Nephron (organoid): ENCODE measurements around the gene DPYD.

Experiments
- H3K27ac Mint-ChIP-seq, 3 experiments: 2 replicates each; pipeline ENCODE4 v1.8.0; 2020; ENCODE audit warnings: mixed read lengths in 3 of 3, mild to moderate bottlenecking in 2 of 3, moderate library complexity in 1 of 3
- H3K27me3 Mint-ChIP-seq: 2 replicates; pipeline ENCODE4 v1.8.0; 2021; ENCODE audit warnings: low read depth, mild to moderate bottlenecking, moderate library complexity, mixed read lengths
- H3K36me3 Mint-ChIP-seq: 2 replicates; pipeline ENCODE4 v1.8.0; 2020; ENCODE audit warnings: low read depth, mixed read lengths
- H3K4me1 Mint-ChIP-seq: 2 replicates; pipeline ENCODE4 v1.8.0; 2020; ENCODE audit warnings: mixed read lengths
- H3K4me3 Mint-ChIP-seq, 3 experiments: 2 replicates each; pipeline ENCODE4 v1.8.0; 2020; ENCODE audit warnings: mild to moderate bottlenecking in 3 of 3, mixed read lengths in 3 of 3, moderate library complexity in 2 of 3
- H3K9me3 Mint-ChIP-seq: 2 replicates; pipeline ENCODE4 v1.8.0; 2020; ENCODE audit warnings: mixed read lengths
- CTCF ChIP-seq, 3 experiments: fragments of 200-600 bp; sonication (generic); IDR thresholded peaks; one replicate each; pipeline ENCODE4 v1.5.0; 2021; ENCODE audit warnings: antibody characterized with exemption in 3 of 3; ENCODE audit not compliant: unreplicated experiment in 3 of 3

DPYD gene

GRCh38 chr1:97378596-97378995 is 542.2 kb downstream of the DPYD start:
- Mint-ChIP-seq H3K27me3 (no peaks in the 10 kb centered on the region), H3K9me3 (no peaks in the 10 kb centered on the region), H3K4me3 (no peak overlapping the region), H3K36me3 (no peaks in the 10 kb centered on the region), H3K27ac (no peak overlapping the region), H3K4me1 (no peaks in the 10 kb centered on the region)
- no peak for TF ChIP-seq CTCF (IDR thresholded peaks at IDR 0.05; ENCODE audit: unreplicated experiment in 3 of 3)

GRCh38 chr1:97377432-97378034 is 543.3 kb downstream of the DPYD start:
- no peaks in the 10 kb centered on the region for H3K4me1 Mint-ChIP-seq

GRCh38 chr1:97373000-97373399 is 547.8 kb downstream of the DPYD start:
- H3K27ac Mint-ChIP-seq = no peak overlapping the region
- H3K4me3 Mint-ChIP-seq = no peak overlapping the region
- no peaks in the 10 kb centered on the region for H3K27me3 Mint-ChIP-seq
- H3K4me1 Mint-ChIP-seq = no peaks in the 10 kb centered on the region
- TF ChIP-seq CTCF (IDR thresholded peaks at IDR 0.05; ENCODE audit: unreplicated experiment in 3 of 3) = no peak
- H3K9me3 Mint-ChIP-seq = no peaks in the 10 kb centered on the region
- H3K36me3 Mint-ChIP-seq = no peaks in the 10 kb centered on the region

More at GRCh38 chr1:97377432-97378034, 543.3 kb downstream of the DPYD start:
- H3K4me3 Mint-ChIP-seq = no peak overlapping the region
- no peaks in the 10 kb centered on the region for H3K9me3 Mint-ChIP-seq
- H3K27ac Mint-ChIP-seq = no peak overlapping the region
- no peaks in the 10 kb centered on the region for H3K36me3 Mint-ChIP-seq
- TF ChIP-seq CTCF (IDR thresholded peaks at IDR 0.05; ENCODE audit: unreplicated experiment in 3 of 3) = no peak
- no peaks in the 10 kb centered on the region for H3K27me3 Mint-ChIP-seq

DNA sequence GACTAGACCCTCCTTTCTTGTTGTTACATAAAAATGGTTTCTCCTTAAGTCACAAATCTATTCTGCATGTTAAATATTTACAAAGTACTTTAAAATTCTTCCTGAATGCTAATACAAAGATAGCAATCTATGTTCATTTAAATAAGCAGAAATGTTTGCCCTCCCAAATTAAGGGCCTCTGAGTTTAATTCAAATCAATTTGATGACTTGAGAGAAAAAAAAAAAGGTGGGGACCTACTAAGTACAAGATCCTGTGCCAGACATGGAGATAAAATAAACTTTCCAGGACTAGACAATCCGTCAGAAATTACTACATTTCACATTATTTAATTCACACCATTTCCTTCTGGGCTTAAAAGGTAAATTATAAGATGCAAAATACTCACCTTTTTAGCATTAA is 548.3 kb downstream of the DPYD start:
- Mint-ChIP-seq H3K4me3 (no peak overlapping the region), H3K36me3 (no peaks in the 10 kb centered on the region), H3K27me3 (no peaks in the 10 kb centered on the region), H3K4me1 (no peaks in the 10 kb centered on the region), H3K9me3 (no peaks in the 10 kb centered on the region), H3K27ac (no peak overlapping the region)
- no peak for TF ChIP-seq CTCF (IDR thresholded peaks at IDR 0.05; ENCODE audit: unreplicated experiment in 3 of 3)

- H3K4me1 Mint-ChIP-seq = no peaks in the 10 kb centered on the region
- H3K9me3 Mint-ChIP-seq = no peaks in the 10 kb centered on the region
- H3K27ac Mint-ChIP-seq = no peak overlapping the region
- TF ChIP-seq CTCF (IDR thresholded peaks at IDR 0.05; ENCODE audit: unreplicated experiment in 3 of 3) = no peak
- H3K36me3 Mint-ChIP-seq = no peaks in the 10 kb centered on the region
- H3K27me3 Mint-ChIP-seq = no peaks in the 10 kb centered on the region
- no peak overlapping the region for H3K4me3 Mint-ChIP-seq
Observed at GRCh38 chr1:97368296-97368695, 552.5 kb downstream of the DPYD start.

DNA sequence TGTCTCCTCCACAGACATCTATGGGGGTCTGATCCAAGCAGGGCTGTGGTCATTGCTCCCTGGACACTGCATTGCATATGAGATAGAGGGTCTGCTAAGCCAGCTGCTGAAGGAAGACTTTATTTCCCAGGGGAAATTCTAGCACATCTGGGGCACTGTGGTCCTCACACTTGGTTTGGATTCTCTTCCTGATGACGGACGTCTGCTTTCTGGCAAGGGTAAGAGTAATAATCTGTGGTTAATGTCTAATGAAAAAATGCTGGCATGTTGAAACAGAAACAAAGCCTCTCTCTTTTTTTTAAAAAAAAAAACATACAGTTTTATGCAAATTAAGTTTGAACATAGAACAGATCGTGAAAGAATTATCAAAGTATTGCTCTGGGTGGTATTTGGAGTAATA is 553.9 kb downstream of the DPYD start:
- Mint-ChIP-seq H3K27ac (no peak overlapping the region), H3K4me3 (no peak overlapping the region), H3K27me3 (no peaks in the 10 kb centered on the region), H3K36me3 (no peaks in the 10 kb centered on the region), H3K4me1 (no peaks in the 10 kb centered on the region), H3K9me3 (no peaks in the 10 kb centered on the region)
- no peak for TF ChIP-seq CTCF (IDR thresholded peaks at IDR 0.05; ENCODE audit: unreplicated experiment in 3 of 3)
